ENCODE data around the gene ANXA8.
"Not testable (repeated sequence)": the region's sequence is repeated elsewhere in the genome, so short reads cannot be mapped to it uniquely, and the experiment has no call there.

DNA sequence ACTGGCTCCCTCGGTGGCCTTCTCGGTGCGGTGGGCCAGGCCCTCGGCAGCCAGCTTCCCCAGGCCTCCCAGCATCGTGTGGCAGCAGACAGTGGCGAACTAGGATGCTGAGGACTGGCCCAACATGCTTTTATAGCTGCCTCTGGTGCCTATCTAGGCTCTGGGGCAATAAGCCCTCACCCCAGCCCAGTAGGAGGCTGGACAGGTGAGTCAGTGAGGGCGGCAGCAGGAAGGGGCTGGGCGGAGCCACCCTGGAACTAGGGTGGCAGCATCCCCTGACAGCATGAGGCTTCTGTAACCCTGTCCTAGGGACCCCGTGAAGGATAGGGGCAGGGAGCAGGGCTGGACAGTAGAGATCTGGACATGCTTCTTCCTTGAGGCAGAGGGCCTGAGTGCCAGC, 7.7 kb upstream of the ANXA8 start, which contains the start of gene FAM25G:
- TF ChIP-seq, protein P1, sequence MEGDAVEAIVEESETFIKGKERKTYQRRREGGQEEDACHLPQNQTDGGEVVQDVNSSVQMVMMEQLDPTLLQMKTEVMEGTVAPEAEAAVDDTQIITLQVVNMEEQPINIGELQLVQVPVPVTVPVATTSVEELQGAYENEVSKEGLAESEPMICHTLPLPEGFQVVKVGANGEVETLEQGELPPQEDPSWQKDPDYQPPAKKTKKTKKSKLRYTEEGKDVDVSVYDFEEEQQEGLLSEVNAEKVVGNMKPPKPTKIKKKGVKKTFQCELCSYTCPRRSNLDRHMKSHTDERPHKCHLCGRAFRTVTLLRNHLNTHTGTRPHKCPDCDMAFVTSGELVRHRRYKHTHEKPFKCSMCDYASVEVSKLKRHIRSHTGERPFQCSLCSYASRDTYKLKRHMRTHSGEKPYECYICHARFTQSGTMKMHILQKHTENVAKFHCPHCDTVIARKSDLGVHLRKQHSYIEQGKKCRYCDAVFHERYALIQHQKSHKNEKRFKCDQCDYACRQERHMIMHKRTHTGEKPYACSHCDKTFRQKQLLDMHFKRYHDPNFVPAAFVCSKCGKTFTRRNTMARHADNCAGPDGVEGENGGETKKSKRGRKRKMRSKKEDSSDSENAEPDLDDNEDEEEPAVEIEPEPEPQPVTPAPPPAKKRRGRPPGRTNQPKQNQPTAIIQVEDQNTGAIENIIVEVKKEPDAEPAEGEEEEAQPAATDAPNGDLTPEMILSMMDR (IDR thresholded peaks at IDR 0.05; ENCODE audit: low read length): not testable (repeated sequence)
- TF ChIP-seq EZH2 (IDR thresholded peaks at IDR 0.05; ENCODE audit: borderline replicate concordance, low read length): not testable (repeated sequence)
